Mammary epithelial cell (primary cell): ENCODE measurements around the gene OTX1.

ENCODE experiments used
- EZH2 ChIP-seq: IDR thresholded peaks from 2 replicates; pipeline ENCODE4 v1.6.1; 2012; ENCODE audit warnings: low read length, inconsistent platforms, borderline replicate concordance
- TF ChIP-seq, protein P1 (sequence below), 2 donors: IDR thresholded peaks in 1 of 2; conservative IDR thresholded peaks in 1 of 2; 2 replicates each; pipeline ENCODE4 v1.5.1; 2011 to 2012; ENCODE audit warnings: inconsistent platforms in 2 of 2, low read length in 2 of 2, mild to moderate bottlenecking in 2 of 2, control low read depth in 1 of 2, low read depth in 1 of 2; ENCODE audit not compliant: insufficient read depth in 1 of 2; ENCODE audit errors: extremely low read depth in 1 of 2

DNA sequence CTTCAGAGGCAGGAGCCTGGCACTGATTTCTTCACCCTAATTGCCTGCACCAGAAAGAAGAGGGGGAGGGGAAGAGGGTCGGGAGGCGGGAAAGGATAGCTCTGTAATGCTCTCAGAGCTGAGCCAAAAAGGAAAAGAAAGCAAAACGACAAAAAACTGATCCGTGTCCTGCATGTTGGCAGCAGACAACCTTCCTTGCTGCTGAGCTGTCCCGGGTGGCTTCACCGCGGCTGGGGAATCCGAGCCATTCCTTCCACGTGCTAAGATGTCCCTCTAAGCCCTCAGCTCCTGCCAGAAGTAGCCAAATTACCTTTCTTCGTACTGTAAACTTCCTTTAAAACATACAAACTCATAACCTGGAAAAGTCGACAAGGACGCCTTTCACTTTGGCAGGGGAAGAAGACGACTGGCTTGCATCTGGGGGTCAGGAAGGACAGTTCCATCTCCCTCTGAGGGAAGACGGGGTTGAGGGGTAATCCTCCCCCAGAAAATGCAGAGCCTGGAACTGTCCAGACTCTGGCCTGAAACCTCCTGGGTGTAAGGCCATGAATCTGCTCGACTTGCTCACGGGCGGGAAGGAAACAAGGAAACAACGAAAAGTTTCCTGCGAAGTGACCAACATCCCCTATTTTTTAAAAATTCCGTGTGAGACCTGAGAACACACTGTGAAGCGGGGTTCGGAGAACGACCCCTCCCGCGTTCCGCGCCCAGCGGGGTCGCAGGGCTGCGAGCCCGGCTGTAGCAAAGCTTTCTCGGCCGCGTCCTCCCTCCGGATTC is 7.7 kb downstream of the OTX1 start:
- TF ChIP-seq, protein P1, sequence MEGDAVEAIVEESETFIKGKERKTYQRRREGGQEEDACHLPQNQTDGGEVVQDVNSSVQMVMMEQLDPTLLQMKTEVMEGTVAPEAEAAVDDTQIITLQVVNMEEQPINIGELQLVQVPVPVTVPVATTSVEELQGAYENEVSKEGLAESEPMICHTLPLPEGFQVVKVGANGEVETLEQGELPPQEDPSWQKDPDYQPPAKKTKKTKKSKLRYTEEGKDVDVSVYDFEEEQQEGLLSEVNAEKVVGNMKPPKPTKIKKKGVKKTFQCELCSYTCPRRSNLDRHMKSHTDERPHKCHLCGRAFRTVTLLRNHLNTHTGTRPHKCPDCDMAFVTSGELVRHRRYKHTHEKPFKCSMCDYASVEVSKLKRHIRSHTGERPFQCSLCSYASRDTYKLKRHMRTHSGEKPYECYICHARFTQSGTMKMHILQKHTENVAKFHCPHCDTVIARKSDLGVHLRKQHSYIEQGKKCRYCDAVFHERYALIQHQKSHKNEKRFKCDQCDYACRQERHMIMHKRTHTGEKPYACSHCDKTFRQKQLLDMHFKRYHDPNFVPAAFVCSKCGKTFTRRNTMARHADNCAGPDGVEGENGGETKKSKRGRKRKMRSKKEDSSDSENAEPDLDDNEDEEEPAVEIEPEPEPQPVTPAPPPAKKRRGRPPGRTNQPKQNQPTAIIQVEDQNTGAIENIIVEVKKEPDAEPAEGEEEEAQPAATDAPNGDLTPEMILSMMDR (conservative IDR thresholded peaks at IDR 0.05 in 1 of 2, IDR thresholded peaks at IDR 0.05 in 1 of 2; ENCODE audit: extremely low read depth in 1 of 2, insufficient read depth in 1 of 2, low read depth in 1 of 2, low read length in 2 of 2), result no peak
- no peak for TF ChIP-seq EZH2
